HCT116 (cell line): ENCODE data around the gene STK32C. TPM values are rescaled to one million over a fixed set of nuclear protein-coding genes. Genes with fewer than 3 reads are reported as not detected.

Experiments used
- ATAC-seq: fragments of 200-7000 bp; cut with Tn5 transposase; 2 replicates; pipeline ENCODE4 v1.9.1; 2020; ENCODE audit warnings: mild to moderate bottlenecking, moderate library complexity
- BruUV-seq: library from RNA; stranded (reverse); fragments of 400-500 nt; replicated peaks from 2 replicates; lab custom pipeline; 2021; lab: Mats Ljungman, UMichigan
- CTCF ChIA-PET: fragments of 300-600 bp; sonication (Branson Sonifier 250); formaldehyde crosslinking; loops from one replicate; lab custom pipeline; 2021; ENCODE audit warnings: antibody characterized with exemption; lab: Charles Lee
- POLR2A ChIA-PET: fragments of 300-600, 350-600 bp; sonication (Branson Sonifier 250); formaldehyde crosslinking; loops from one replicate; lab custom pipeline; 2021; ENCODE audit warnings: antibody characterized with exemption; lab: Charles Lee
- RAD21 ChIA-PET, 2 experiments: fragments of 300-600 bp; sonication (Branson Sonifier 250); formaldehyde crosslinking; loops; one replicate each; lab custom pipeline; 2023; ENCODE audit warnings: low total read pairs in 2 of 2; ENCODE audit not compliant: uncharacterized antibody in 2 of 2, unreplicated experiment in 2 of 2, low non-redundant PET in 1 of 2; lab: Charles Lee
- DNase-seq: peaks from one replicate; pipeline ENCODE4 v3.0.0-alpha.2; 2010; ENCODE audit warnings: low read depth, low spot score
- H2AFZ ChIP-seq: fragments of 200-600 bp; shearing (Covaris generic), sonication (generic); 2 replicates; pipeline ENCODE4 v1.6.1; 2017; ENCODE audit warnings: low read depth, mixed run types, mixed read lengths, antibody characterized with exemption, low read length; ENCODE audit not compliant: poor library complexity, severe bottlenecking
- H3K27ac ChIP-seq: 2 replicates; pipeline ENCODE4 v1.5.1; 2012; ENCODE audit warnings: low read depth, low read length
- H3K27me3 ChIP-seq: fragments of 200-600 bp; sonication (generic); 2 replicates; pipeline ENCODE4 v1.6.1; 2016; ENCODE audit warnings: mixed run types, low read length, mixed read lengths; ENCODE audit not compliant: insufficient read depth
- H3K36me3 ChIP-seq, 2 experiments: fragments of 200-500 bp in 1 of 2; fragments of 200-600 bp in 1 of 2; sonication (Bioruptor generic) in 1 of 2; sonication (generic) in 1 of 2; 2 replicates each; pipeline versions ENCODE4 v1.5.1 to v1.6.1; 2014 to 2016; ENCODE audit warnings: low read length in 2 of 2, inconsistent platforms in 1 of 2, mixed read lengths in 1 of 2, mixed run types in 1 of 2; ENCODE audit not compliant: insufficient read depth in 2 of 2, control insufficient read depth in 1 of 2
- H3K4me1 ChIP-seq, 2 experiments: fragments of 200-600 bp in 1 of 2; sonication (generic) in 1 of 2; 2 replicates each; pipeline versions ENCODE4 v1.5.1 to v1.6.1; 2012 to 2017; ENCODE audit warnings: low read length in 2 of 2, inconsistent platforms in 1 of 2, mild to moderate bottlenecking in 1 of 2, mixed read lengths in 1 of 2, mixed run types in 1 of 2, moderate library complexity in 1 of 2; ENCODE audit not compliant: insufficient read depth in 2 of 2, control insufficient read depth in 1 of 2
- H3K4me2 ChIP-seq: fragments of 200-600 bp; sonication (generic); 2 replicates; pipeline ENCODE4 v1.6.1; 2017; ENCODE audit warnings: mixed run types, low read length, mixed read lengths
- H3K4me3 ChIP-seq, 2 experiments: fragments of 200-600 bp in 1 of 2; sonication (generic) in 1 of 2; replicated peaks in 1 of 2; 2 replicates each; pipeline ENCODE4 v1.5.1; 2011 to 2016; ENCODE audit warnings: low read length in 2 of 2, control low read depth in 1 of 2, low read depth in 1 of 2, mild to moderate bottlenecking in 1 of 2, mixed read lengths in 1 of 2, mixed run types in 1 of 2
- H3K79me2 ChIP-seq: fragments of 200-600 bp; sonication (generic); 2 replicates; pipeline ENCODE4 v1.6.1; 2017; ENCODE audit warnings: mild to moderate bottlenecking, mixed run types, low read length, moderate library complexity, mixed read lengths; ENCODE audit not compliant: insufficient read depth
- H3K9ac ChIP-seq: fragments of 200-600 bp; sonication (generic); 2 replicates; pipeline ENCODE4 v1.6.1; 2016; ENCODE audit warnings: low read length, mixed read lengths
- H3K9me2 ChIP-seq: fragments of 200-600 bp; sonication (generic), shearing (Covaris generic); 2 replicates; pipeline ENCODE4 v1.6.1; 2017; ENCODE audit warnings: mixed run types, mild to moderate bottlenecking, moderate library complexity; ENCODE audit not compliant: insufficient read depth
- H3K9me3 ChIP-seq, 2 experiments: fragments of 200-500 bp in 1 of 2; fragments of 200-600 bp in 1 of 2; sonication (Bioruptor generic) in 1 of 2; sonication (generic) in 1 of 2; 2 replicates each; pipeline ENCODE4 v1.6.1; 2014 to 2017; ENCODE audit warnings: low read length in 2 of 2, mixed read lengths in 2 of 2, inconsistent platforms in 1 of 2, low read depth in 1 of 2, mild to moderate bottlenecking in 1 of 2, mixed run types in 1 of 2, moderate library complexity in 1 of 2; ENCODE audit not compliant: control insufficient read depth in 1 of 2, insufficient read depth in 1 of 2
- H4K20me1 ChIP-seq: fragments of 200-600 bp; sonication (generic), shearing (Covaris generic); 2 replicates; pipeline ENCODE4 v1.6.1; 2017; ENCODE audit warnings: mixed run types, mild to moderate bottlenecking, moderate library complexity; ENCODE audit not compliant: insufficient read depth
- CEBPB ChIP-seq: IDR thresholded peaks from 2 replicates; pipeline ENCODE4 v1.6.1; 2012; ENCODE audit warnings: low read depth
- ELF1 ChIP-seq: IDR thresholded peaks from 2 replicates; pipeline ENCODE4 v1.6.1; 2012; ENCODE audit warnings: low read depth, borderline replicate concordance
- EZH2phosphoT487 ChIP-seq: fragments of 200-600 bp; IDR thresholded peaks from 2 replicates; pipeline ENCODE4 v1.6.1; 2018; ENCODE audit warnings: antibody characterized with exemption, borderline replicate concordance
- FOSL1 ChIP-seq: IDR thresholded peaks from 2 replicates; pipeline ENCODE4 v1.6.1; 2012; ENCODE audit warnings: low read depth
- POLR2A ChIP-seq: IDR thresholded peaks from 2 replicates; pipeline ENCODE4 v1.7.0; 2011; ENCODE audit warnings: borderline replicate concordance; ENCODE audit not compliant: insufficient read depth, insufficient read length; ENCODE audit errors: extremely low read depth
- POLR2AphosphoS5 ChIP-seq: IDR thresholded peaks from 2 replicates; pipeline ENCODE4 v1.6.1; 2011; ENCODE audit warnings: mild to moderate bottlenecking, low read depth, low read length, moderate library complexity
- RAD21 ChIP-seq: IDR thresholded peaks from 2 replicates; pipeline ENCODE4 v1.6.1; 2012; ENCODE audit warnings: low read depth, mild to moderate bottlenecking
- REST ChIP-seq: IDR thresholded peaks from 2 replicates; pipeline ENCODE4 v1.6.1; 2012; ENCODE audit warnings: low read depth
- SIN3A ChIP-seq: IDR thresholded peaks from 2 replicates; pipeline ENCODE4 v1.6.1; 2012; ENCODE audit warnings: low read depth
- SP1 ChIP-seq: IDR thresholded peaks from 2 replicates; pipeline ENCODE4 v1.6.1; 2012; ENCODE audit warnings: low read depth
- TCF7L2 ChIP-seq: IDR thresholded peaks from 2 replicates; pipeline ENCODE4 v1.7.0; 2011; ENCODE audit warnings: borderline replicate concordance, inconsistent platforms; ENCODE audit not compliant: insufficient read depth, insufficient read length; ENCODE audit errors: extremely low read depth
- YY1 ChIP-seq: IDR thresholded peaks from 2 replicates; pipeline ENCODE4 v1.6.1; 2011; ENCODE audit warnings: low read length, low read depth, moderate library complexity, mild to moderate bottlenecking; ENCODE audit not compliant: insufficient replicate concordance; ENCODE audit errors: extremely low read depth
- ZFX ChIP-seq: fragments of 450-650 bp; IDR thresholded peaks from 2 replicates; pipeline ENCODE4 v1.6.1; 2017
- intact Hi-C: fragments of 100-400 bp; cut with micrococcal nuclease; formaldehyde crosslinking; loops from 2 replicates; pipeline ENCODE4 v1.10.0; 2022
- total RNA-seq: library from RNA; stranded (reverse); gene quantifications from one replicate; pipeline ENCODE4 v1.2.1, GENCODE V29; 2021; ENCODE audit not compliant: unreplicated experiment
- TF ChIP-seq, protein P1 (sequence below): IDR thresholded peaks from 2 replicates; pipeline ENCODE4 v1.6.1; 2011; ENCODE audit warnings: mild to moderate bottlenecking, low read length, moderate library complexity; ENCODE audit not compliant: insufficient replicate concordance; ENCODE audit errors: extremely low read depth

Gene STK32C
- total RNA-seq, 1 experiment from 2014 or later, result 29.7 TPM

DNA sequence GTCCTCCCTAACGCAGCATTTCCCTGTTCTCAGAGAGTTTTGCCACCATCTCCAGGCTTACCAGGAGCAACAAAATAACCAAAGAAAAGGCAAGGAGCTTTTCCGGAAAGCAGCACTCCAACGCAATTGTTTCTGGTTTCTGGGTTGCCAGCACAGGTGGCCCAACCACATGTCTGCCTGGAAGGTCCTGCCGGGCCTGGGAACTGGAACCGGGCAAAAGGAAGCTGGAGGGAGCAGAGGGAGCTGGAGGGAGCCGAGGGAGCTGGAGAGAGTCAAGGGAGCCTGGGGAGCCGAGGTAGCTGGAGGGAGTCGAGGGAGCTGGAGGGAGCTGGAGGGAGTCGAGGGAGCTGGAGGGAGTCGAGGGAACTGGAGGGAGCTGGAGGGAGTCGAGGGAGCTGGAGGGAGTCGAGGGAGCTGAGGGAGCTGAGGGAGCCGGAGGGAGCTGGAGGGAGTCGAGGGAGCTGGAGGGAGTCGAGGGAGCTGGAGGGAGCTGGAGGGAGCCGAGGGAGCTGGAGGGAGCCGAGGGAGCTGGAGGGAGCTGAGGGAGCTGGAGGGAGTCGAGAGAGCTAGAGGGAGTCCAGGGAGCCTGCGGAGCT is 54.6 kb downstream of the STK32C start:
- H3K9ac ChIP-seq, result no peak overlapping the region
- no peaks in the 10 kb centered on the region for H4K20me1 ChIP-seq
- no peak overlapping the region for H2AFZ ChIP-seq
- H3K4me1 ChIP-seq, result peaks cover 0 to 6% of the 10 kb centered on the region in 2 experiments; a peak in 1 of 4 replicates
- intact Hi-C loops, result no loop called here
- H3K4me3 ChIP-seq, result no peak overlapping the region
- TF ChIP-seq RAD21 (no peak), FOSL1 (no peak), POLR2AphosphoS5 (no peak), SIN3A (no peak), YY1 (no peak), SP1 (no peak), POLR2A (no peak), REST (no peak), TCF7L2 (no peak), CEBPB (no peak), EZH2phosphoT487 (no peak), ZFX (no peak), ELF1 (no peak)
- TF ChIP-seq, protein P1, sequence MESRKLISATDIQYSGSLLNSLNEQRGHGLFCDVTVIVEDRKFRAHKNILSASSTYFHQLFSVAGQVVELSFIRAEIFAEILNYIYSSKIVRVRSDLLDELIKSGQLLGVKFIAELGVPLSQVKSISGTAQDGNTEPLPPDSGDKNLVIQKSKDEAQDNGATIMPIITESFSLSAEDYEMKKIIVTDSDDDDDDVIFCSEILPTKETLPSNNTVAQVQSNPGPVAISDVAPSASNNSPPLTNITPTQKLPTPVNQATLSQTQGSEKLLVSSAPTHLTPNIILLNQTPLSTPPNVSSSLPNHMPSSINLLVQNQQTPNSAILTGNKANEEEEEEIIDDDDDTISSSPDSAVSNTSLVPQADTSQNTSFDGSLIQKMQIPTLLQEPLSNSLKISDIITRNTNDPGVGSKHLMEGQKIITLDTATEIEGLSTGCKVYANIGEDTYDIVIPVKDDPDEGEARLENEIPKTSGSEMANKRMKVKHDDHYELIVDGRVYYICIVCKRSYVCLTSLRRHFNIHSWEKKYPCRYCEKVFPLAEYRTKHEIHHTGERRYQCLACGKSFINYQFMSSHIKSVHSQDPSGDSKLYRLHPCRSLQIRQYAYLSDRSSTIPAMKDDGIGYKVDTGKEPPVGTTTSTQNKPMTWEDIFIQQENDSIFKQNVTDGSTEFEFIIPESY, result no peak
- ATAC-seq, result no peak
- H3K9me2 ChIP-seq, result no peaks in the 10 kb centered on the region
- no peaks in the 10 kb centered on the region for H3K79me2 ChIP-seq
- H3K27ac ChIP-seq, result no peak overlapping the region
- no TSS peak for BruUV-seq
- no peak overlapping the region for H3K4me2 ChIP-seq
- H3K9me3 ChIP-seq, result no peaks in the 10 kb centered on the region
- ChIA-PET CTCF (interaction anchor here (0.6 kb wide), 1 partner anchor 8 kb away, joined by 3 read pairs; no protein-coding TSS in a partner anchor), POLR2A (no interaction called here), RAD21 (interaction anchor here in 1 of 2 experiments (0.6 kb wide), 1 partner anchor 118 kb away, joined by 3 read pairs; no protein-coding TSS in a partner anchor)
- DNase-seq, result no peak
- no peaks in the 10 kb centered on the region for H3K36me3 ChIP-seq
- H3K27me3 ChIP-seq, result no peaks in the 10 kb centered on the region
